DOHH2 (cell line): ENCODE results near the gene C1orf226.

ENCODE experiments used
- EZH2phosphoT487 ChIP-seq: fragments of 200-600 bp; sonication (generic); IDR thresholded peaks from 2 replicates; pipeline ENCODE4 v1.6.1; 2017; ENCODE audit warnings: borderline replicate concordance, mild to moderate bottlenecking, antibody characterized with exemption, low read length, moderate library complexity, mixed read lengths
- TF ChIP-seq, protein P1 (sequence below): fragments of 200-600 bp; sonication (generic); IDR thresholded peaks from one replicate; pipeline ENCODE4 v1.5.1; 2014; ENCODE audit warnings: antibody characterized with exemption, mild to moderate bottlenecking, low read depth, low read length; ENCODE audit not compliant: poor library complexity, severe bottlenecking

DNA sequence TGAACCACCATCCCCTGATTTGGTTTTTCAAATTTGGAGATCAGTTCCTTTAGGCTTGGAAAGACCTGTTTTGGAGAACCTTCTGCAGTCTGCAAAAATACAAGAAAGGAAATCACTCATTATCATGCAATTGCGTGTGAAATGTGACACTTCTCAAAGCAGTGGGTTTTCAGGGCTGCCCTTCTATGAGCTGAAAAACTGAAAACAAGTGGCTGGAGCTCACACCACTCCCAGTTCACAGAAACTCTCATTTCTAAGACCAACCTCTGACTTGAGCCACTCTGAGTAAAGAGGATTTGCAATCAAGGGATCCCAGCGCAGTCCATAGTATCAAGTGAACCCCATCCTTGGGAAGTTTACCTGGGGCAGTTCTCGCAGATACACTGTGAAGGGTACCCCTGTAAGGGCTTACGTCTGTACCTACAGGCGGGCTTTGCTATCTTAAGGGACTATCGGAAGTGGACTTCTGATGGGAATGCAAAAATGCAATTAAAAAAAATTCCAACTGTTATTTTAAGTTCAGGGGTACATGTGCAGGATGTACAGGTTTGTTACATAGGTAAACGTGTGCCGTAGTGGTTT lies 17.6 kb downstream of the C1orf226 start:
- TF ChIP-seq, protein P1, sequence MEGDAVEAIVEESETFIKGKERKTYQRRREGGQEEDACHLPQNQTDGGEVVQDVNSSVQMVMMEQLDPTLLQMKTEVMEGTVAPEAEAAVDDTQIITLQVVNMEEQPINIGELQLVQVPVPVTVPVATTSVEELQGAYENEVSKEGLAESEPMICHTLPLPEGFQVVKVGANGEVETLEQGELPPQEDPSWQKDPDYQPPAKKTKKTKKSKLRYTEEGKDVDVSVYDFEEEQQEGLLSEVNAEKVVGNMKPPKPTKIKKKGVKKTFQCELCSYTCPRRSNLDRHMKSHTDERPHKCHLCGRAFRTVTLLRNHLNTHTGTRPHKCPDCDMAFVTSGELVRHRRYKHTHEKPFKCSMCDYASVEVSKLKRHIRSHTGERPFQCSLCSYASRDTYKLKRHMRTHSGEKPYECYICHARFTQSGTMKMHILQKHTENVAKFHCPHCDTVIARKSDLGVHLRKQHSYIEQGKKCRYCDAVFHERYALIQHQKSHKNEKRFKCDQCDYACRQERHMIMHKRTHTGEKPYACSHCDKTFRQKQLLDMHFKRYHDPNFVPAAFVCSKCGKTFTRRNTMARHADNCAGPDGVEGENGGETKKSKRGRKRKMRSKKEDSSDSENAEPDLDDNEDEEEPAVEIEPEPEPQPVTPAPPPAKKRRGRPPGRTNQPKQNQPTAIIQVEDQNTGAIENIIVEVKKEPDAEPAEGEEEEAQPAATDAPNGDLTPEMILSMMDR, result no peak
- TF ChIP-seq EZH2phosphoT487, result no peak
